Stimulated activated CD8-positive, alpha-beta memory T cell treated with anti-CD3 and anti-CD28 coated beads, Interleukin-7, amount 100 ng/mL, for 48 hours (primary cell): ENCODE data around the gene HCFC2.

ENCODE experiments used
- DNase-seq, 2 donors: peaks; one replicate each; pipeline ENCODE4 v3.0.0-alpha.2; 2020; ENCODE audit warnings: low read depth in 1 of 2; ENCODE audit errors: extremely low read depth in 1 of 2

HCFC2 gene

GRCh38 chr12:104056419-104056972, 7.8 kb upstream of the HCFC2 start:
- DNase-seq: no peak

- DNase-seq: no peak
These were observed 6.5 kb upstream of the HCFC2 start for GRCh38 chr12:104057771-104058197.

- no peak for DNase-seq
These were observed 5.5 kb upstream of the HCFC2 start for GRCh38 chr12:104058802-104059201.

GRCh38 chr12:104059963-104060362, 4.4 kb upstream of the HCFC2 start:
- no peak for DNase-seq

GRCh38 chr12:104060791-104061190, 3.5 kb upstream of the HCFC2 start:
- DNase-seq: no peak

- no peak for DNase-seq
These were observed 660 bp upstream of the HCFC2 start for GRCh38 chr12:104063712-104064030.

GRCh38 chr12:104064842-104065427, 604 bp downstream of the HCFC2 start:
- DNase-seq: no peak

GRCh38 chr12:104072099-104072498, 7.8 kb downstream of the HCFC2 start:
- DNase-seq: no peak

- no peak for DNase-seq
These were observed 9.4 kb downstream of the HCFC2 start for GRCh38 chr12:104073699-104074098.

GRCh38 chr12:104079024-104079423, 14.7 kb downstream of the HCFC2 start:
- DNase-seq: no peak

- DNase-seq: no peak
These were observed 16.4 kb downstream of the HCFC2 start for GRCh38 chr12:104080764-104081163.

- peak; percentile 10 to 54 for DNase-seq
These were observed 19.6 kb downstream of the HCFC2 start for GRCh38 chr12:104083769-104084475.

GRCh38 chr12:104090685-104091084, 26.4 kb downstream of the HCFC2 start:
- no peak for DNase-seq

- DNase-seq: no peak
These were observed 26.8 kb downstream of the HCFC2 start for GRCh38 chr12:104091136-104091535.

- DNase-seq: no peak
These were observed 30.0 kb downstream of the HCFC2 start for GRCh38 chr12:104094284-104094683.

GRCh38 chr12:104095289-104095688, 31.0 kb downstream of the HCFC2 start:
- DNase-seq: no peak

- no peak for DNase-seq
These were observed 33.6 kb downstream of the HCFC2 start for GRCh38 chr12:104097954-104098353.

- no peak for DNase-seq
These were observed 41.1 kb downstream of the HCFC2 start for GRCh38 chr12:104105461-104105860.

GRCh38 chr12:104106965-104107364, 42.6 kb downstream of the HCFC2 start:
- no peak for DNase-seq

GRCh38 chr12:104108755-104109445, 44.6 kb downstream of the HCFC2 start:
- DNase-seq: peak; percentile 56 to 78

GRCh38 chr12:104109446-104110271, 45.3 kb downstream of the HCFC2 start:
- DNase-seq: no peak
